Astrocyte of the spinal cord (primary cell): ENCODE measurements around the gene PTPDC1.

Source experiments
- DNase-seq: peaks from one replicate; pipeline ENCODE4 v3.0.0; 2011; ENCODE audit warnings: low read depth, low spot score
- H3K4me3 ChIP-seq: 2 replicates; pipeline ENCODE4 v1.5.1; 2011; ENCODE audit warnings: low read depth, mild to moderate bottlenecking, low read length, moderate library complexity
- in situ Hi-C: cut with HindIII; loops from 2 replicates; pipeline ENCODE4 v1.10.0; 2017; ENCODE audit warnings: low sequenced_read_pairs
- TF ChIP-seq, protein P1 (sequence below): IDR thresholded peaks from 2 replicates; pipeline ENCODE4 v1.5.1; 2012; ENCODE audit warnings: low read depth, mild to moderate bottlenecking, low read length, inconsistent platforms

Gene PTPDC1

DNA sequence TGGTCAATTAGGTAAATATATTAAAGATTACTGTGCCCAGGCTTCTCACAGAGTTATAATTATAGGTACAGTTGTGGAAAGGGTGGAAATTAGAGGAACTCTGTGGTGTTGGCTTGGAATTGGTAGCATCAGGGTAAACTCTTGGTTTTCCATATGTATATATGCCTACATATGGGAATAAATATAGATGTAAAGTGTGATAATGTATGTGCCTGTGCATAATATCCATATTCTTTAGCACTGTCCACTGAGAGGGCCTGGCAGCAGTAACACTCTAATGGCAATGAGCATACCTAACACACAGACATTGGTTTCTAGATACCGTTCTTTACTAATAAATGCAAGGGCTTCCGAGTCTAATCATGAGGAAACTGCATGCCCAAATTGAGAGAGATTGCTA is 4.0 kb upstream of the PTPDC1 start:
- in situ Hi-C loops: no loop called here

GRCh38 chr9:94081435-94081834 is 2.8 kb upstream of the PTPDC1 start:
- in situ Hi-C loops: no loop called here
- H3K4me3 ChIP-seq: no peak overlapping the region
- TF ChIP-seq, protein P1, sequence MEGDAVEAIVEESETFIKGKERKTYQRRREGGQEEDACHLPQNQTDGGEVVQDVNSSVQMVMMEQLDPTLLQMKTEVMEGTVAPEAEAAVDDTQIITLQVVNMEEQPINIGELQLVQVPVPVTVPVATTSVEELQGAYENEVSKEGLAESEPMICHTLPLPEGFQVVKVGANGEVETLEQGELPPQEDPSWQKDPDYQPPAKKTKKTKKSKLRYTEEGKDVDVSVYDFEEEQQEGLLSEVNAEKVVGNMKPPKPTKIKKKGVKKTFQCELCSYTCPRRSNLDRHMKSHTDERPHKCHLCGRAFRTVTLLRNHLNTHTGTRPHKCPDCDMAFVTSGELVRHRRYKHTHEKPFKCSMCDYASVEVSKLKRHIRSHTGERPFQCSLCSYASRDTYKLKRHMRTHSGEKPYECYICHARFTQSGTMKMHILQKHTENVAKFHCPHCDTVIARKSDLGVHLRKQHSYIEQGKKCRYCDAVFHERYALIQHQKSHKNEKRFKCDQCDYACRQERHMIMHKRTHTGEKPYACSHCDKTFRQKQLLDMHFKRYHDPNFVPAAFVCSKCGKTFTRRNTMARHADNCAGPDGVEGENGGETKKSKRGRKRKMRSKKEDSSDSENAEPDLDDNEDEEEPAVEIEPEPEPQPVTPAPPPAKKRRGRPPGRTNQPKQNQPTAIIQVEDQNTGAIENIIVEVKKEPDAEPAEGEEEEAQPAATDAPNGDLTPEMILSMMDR: no peak
- DNase-seq: no peak

More for the DNA sequence above, 4.0 kb upstream of the PTPDC1 start:
- no peak overlapping the region for H3K4me3 ChIP-seq
- TF ChIP-seq, protein P1: no peak
- DNase-seq: no peak

GRCh38 chr9:94081864-94082463 is 2.3 kb upstream of the PTPDC1 start:
- in situ Hi-C loops: no loop called here
- H3K4me3 ChIP-seq: no peak overlapping the region
- no peak for DNase-seq
- TF ChIP-seq, protein P1: no peak

- H3K4me3 ChIP-seq: no peak overlapping the region
- DNase-seq: no peak
- TF ChIP-seq, protein P1: no peak
- in situ Hi-C loops: no loop called here
Measured at GRCh38 chr9:94082553-94082952, 1.7 kb upstream of the PTPDC1 start.

DNA sequence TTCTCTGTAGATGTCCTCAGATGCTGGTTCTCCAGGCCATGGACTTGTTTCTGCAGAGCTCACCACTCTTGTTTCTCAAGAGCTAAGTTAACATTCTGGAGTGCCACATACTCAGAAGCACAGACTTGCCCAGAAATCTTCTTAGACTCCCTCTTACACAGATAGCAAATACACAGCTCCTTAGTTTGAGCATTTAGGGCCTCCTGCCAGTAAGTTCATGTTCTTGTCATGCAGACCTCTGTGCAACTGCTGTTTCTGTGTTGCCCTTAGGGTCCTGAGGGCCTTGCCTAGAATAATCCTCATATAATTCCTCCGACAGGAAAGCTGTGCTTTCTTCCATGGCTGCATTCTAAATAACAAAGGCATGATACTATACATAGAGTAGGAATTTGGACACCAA is 1.3 kb upstream of the PTPDC1 start:
- in situ Hi-C loops: no loop called here
- DNase-seq: no peak
- H3K4me3 ChIP-seq: no peak overlapping the region
- TF ChIP-seq, protein P1: no peak

DNA sequence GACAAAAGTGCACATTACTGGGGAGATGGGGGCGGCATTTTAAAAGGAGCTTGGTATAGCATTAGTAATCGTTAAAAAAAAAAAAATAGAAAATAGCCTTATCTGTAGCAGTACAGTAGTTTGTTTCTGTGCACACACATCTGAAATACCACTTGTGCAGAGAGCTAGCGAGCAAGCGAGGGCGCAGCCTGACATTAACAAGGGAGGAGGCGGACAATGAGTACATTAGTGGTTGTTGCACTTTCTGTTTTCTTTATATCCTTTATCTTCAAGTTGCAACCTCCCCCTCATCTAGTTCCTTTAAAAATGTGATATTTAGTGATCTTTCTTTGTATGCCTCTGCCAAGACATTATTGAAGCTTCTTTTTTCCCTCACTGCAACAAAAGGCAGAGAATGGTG is 880 bp upstream of the PTPDC1 start:
- no peak overlapping the region for H3K4me3 ChIP-seq
- DNase-seq: no peak

More for the DNA sequence above, 880 bp upstream of the PTPDC1 start:
- in situ Hi-C loops: no loop called here
- TF ChIP-seq, protein P1: no peak
